Endothelial cell of umbilical vein (primary cell): ENCODE results near the gene CD27. TPM values are rescaled to one million over a fixed set of nuclear protein-coding genes. Genes with fewer than 3 reads are reported as not detected.

Source experiments
- BruUV-seq: library from RNA; stranded (reverse); fragments of 400-500 nt; replicated peaks from 2 replicates; lab custom pipeline; 2021; lab: Mats Ljungman, UMichigan
- CTCF ChIA-PET: fragments of 300-600, 350-600 bp; sonication (Branson Sonifier 250); formaldehyde crosslinking; loops from one replicate; lab custom pipeline; 2021; ENCODE audit warnings: antibody characterized with exemption, inconsistent platforms; lab: Charles Lee
- POLR2A ChIA-PET: fragments of 300-600, 350-600 bp; sonication (Branson Sonifier 250); formaldehyde crosslinking; loops from one replicate; lab custom pipeline; 2021; ENCODE audit warnings: antibody characterized with exemption, inconsistent platforms; lab: Charles Lee
- DNase-seq: peaks from one replicate; pipeline ENCODE4 v3.0.0-alpha.2; 2011; ENCODE audit warnings: low read depth, low spot score
- FAIRE-seq: peaks from 2 replicates; lab custom pipeline; 2011; peaks lifted over from hg19 to GRCh38; lab: Jason Lieb, UNC
- H2AFZ ChIP-seq: 2 replicates; pipeline ENCODE4 v1.6.0; 2012; ENCODE audit warnings: low read depth, low read length, control low read depth, inconsistent platforms
- H3K27ac ChIP-seq: 2 replicates; pipeline ENCODE4 v1.5.1; 2011; ENCODE audit warnings: low read depth, mild to moderate bottlenecking, control low read depth, low read length, moderate library complexity; ENCODE audit not compliant: insufficient read depth
- H3K27me3 ChIP-seq, 2 experiments: 2 replicates each; pipeline versions ENCODE4 v1.6.0 to v1.6.1; 2011; ENCODE audit warnings: low read length in 2 of 2, mixed read lengths in 1 of 2; ENCODE audit not compliant: control insufficient read depth in 2 of 2, insufficient read depth in 2 of 2
- H3K36me3 ChIP-seq, 2 experiments: 2 replicates in 1 of 2; 3 replicates in 1 of 2; pipeline ENCODE4 v1.5.1; 2011; ENCODE audit warnings: low read length in 2 of 2, mild to moderate bottlenecking in 1 of 2, moderate library complexity in 1 of 2; ENCODE audit not compliant: control insufficient read depth in 2 of 2, insufficient read depth in 2 of 2; ENCODE audit errors: extremely low read depth in 1 of 2
- H3K4me1 ChIP-seq: 3 replicates; pipeline ENCODE4 v1.5.1; 2011; ENCODE audit warnings: mild to moderate bottlenecking, low read length; ENCODE audit not compliant: control insufficient read depth, insufficient read depth; ENCODE audit errors: extremely low read depth
- H3K4me2 ChIP-seq: 2 replicates; pipeline ENCODE4 v1.6.1; 2011; ENCODE audit warnings: low read length, control low read depth, mixed read lengths; ENCODE audit not compliant: insufficient read depth
- H3K4me3 ChIP-seq, 3 experiments: fragments of 200-600 bp in 1 of 3; sonication (generic), shearing (Covaris generic) in 1 of 3; replicated peaks in 1 of 3; 2 replicates each; pipeline ENCODE4 v1.5.1; 2011 to 2016; ENCODE audit warnings: control low read depth in 3 of 3, low read length in 3 of 3, mild to moderate bottlenecking in 2 of 3, inconsistent platforms in 1 of 3, low read depth in 1 of 3, moderate library complexity in 1 of 3; ENCODE audit not compliant: insufficient read depth in 1 of 3
- H3K79me2 ChIP-seq: 2 replicates; pipeline ENCODE4 v1.6.0; 2012; ENCODE audit warnings: low read length, inconsistent platforms; ENCODE audit not compliant: control insufficient read depth, insufficient read depth
- H3K9ac ChIP-seq: replicated peaks from 2 replicates; pipeline ENCODE3; 2011; ENCODE audit warnings: low read length, control low read depth; ENCODE audit not compliant: insufficient read depth; ENCODE audit errors: extremely low read depth
- H3K9me1 ChIP-seq: replicated peaks from 3 replicates; pipeline ENCODE4 v1.6.0; 2011; ENCODE audit warnings: mild to moderate bottlenecking, low read length; ENCODE audit not compliant: control insufficient read depth, insufficient read depth; ENCODE audit errors: extremely low read depth
- H3K9me3 ChIP-seq: replicated peaks from 2 replicates; pipeline ENCODE4 v1.5.1; 2012; ENCODE audit warnings: low read length, inconsistent platforms; ENCODE audit not compliant: control insufficient read depth, insufficient read depth
- H4K20me1 ChIP-seq: replicated peaks from 2 replicates; pipeline ENCODE3; 2011; ENCODE audit warnings: mild to moderate bottlenecking, low read length; ENCODE audit not compliant: control insufficient read depth, insufficient read depth; ENCODE audit errors: extremely low read depth
- CTCF ChIP-seq, 2 donors: IDR thresholded peaks; 1 replicate in 1 of 2; 2 replicates in 1 of 2; pipeline ENCODE4 v1.5.1; 2011; ENCODE audit warnings: low read length in 2 of 2, mild to moderate bottlenecking in 2 of 2, moderate library complexity in 2 of 2, control low read depth in 1 of 2, inconsistent platforms in 1 of 2, low read depth in 1 of 2; ENCODE audit not compliant: insufficient read depth in 1 of 2; ENCODE audit errors: extremely low read depth in 1 of 2
- EZH2 ChIP-seq: IDR thresholded peaks from 2 replicates; pipeline ENCODE4 v1.6.1; 2012; ENCODE audit warnings: borderline replicate concordance, low read depth, mild to moderate bottlenecking, moderate library complexity, low read length, inconsistent platforms; ENCODE audit not compliant: severe bottlenecking
- FOS ChIP-seq: IDR thresholded peaks from 2 replicates; pipeline ENCODE4 v1.6.1; 2011; ENCODE audit warnings: mild to moderate bottlenecking, low read length, moderate library complexity, borderline replicate concordance; ENCODE audit not compliant: insufficient read depth
- GATA2 ChIP-seq: IDR thresholded peaks from 2 replicates; pipeline ENCODE4 v1.7.0; 2011; ENCODE audit warnings: low read depth, mild to moderate bottlenecking, moderate library complexity, mixed read lengths, low read length; ENCODE audit not compliant: insufficient read length, insufficient read depth
- JUN ChIP-seq: IDR thresholded peaks from 2 replicates; pipeline ENCODE4 v1.6.1; 2011; ENCODE audit warnings: borderline replicate concordance, low read depth; ENCODE audit not compliant: insufficient read length, insufficient read depth
- MYC ChIP-seq: IDR thresholded peaks from one replicate; pipeline ENCODE4 v1.6.1; 2011; ENCODE audit warnings: mild to moderate bottlenecking, low read depth, low read length
- POLR2A ChIP-seq: IDR thresholded peaks from 2 replicates; pipeline ENCODE4 v1.6.1; 2012; ENCODE audit warnings: low read depth, mild to moderate bottlenecking, control low read depth, low read length
- POLR2AphosphoS5 ChIP-seq: IDR thresholded peaks from 2 replicates; pipeline ENCODE4 v1.6.1; 2012; ENCODE audit warnings: low read depth, mild to moderate bottlenecking, control low read depth, low read length, moderate library complexity; ENCODE audit not compliant: insufficient read depth
- dilution Hi-C: fragments of 300-500 bp; cut with MboI; formaldehyde crosslinking; loops from one replicate; pipeline ENCODE4 v1.15.0; 2019; ENCODE audit warnings: low sequenced_read_pairs; ENCODE audit not compliant: extremely low pct_ligation_motif_present
- intact Hi-C: fragments of 100-400 bp; cut with micrococcal nuclease; formaldehyde crosslinking; loops from one replicate; pipeline ENCODE4 v1.10.0; 2022
- polyA plus RNA-seq, 4 experiments: library from polyadenylated mRNA; depleted of rRNA in 3 of 4; stranded (reverse) in 3 of 4; unstranded in 1 of 4; fragments of >200 nt; gene quantifications; 2 replicates each; pipeline versions ENCODE4 v1.2.1 to v1.2.3, GENCODE V29; 2011 to 2012; ENCODE audit warnings: missing spikeins in 1 of 4
- total RNA-seq: library from RNA; stranded (reverse); gene quantifications from 2 replicates; pipeline ENCODE4 v1.2.3, GENCODE V29; 2021
- TF ChIP-seq, protein P1 (sequence below): IDR thresholded peaks from 2 replicates; pipeline ENCODE4 v1.6.1; 2011; ENCODE audit not compliant: insufficient read depth, insufficient read length

Gene CD27
- total and polyA plus RNA-seq, 2 donors (not counting 3 experiments of a cell fraction or from before 2014, with no cell fraction given) = not detected

GRCh38 chr12:6442836-6443235 lies 1.9 kb upstream of the CD27 start:
- Histone ChIP-seq H3K4me1 (no peaks in the 10 kb centered on the region), H3K4me2 (no peak overlapping the region), H3K36me3 (no peaks in the 10 kb centered on the region), H3K9me1 (no peaks in the 10 kb centered on the region), H3K27ac (no peak overlapping the region), H3K9me3 (no peaks in the 10 kb centered on the region), H4K20me1 (no peaks in the 10 kb centered on the region), H2AFZ (no peak overlapping the region), H3K79me2 (no peaks in the 10 kb centered on the region), H3K4me3 (no peak overlapping the region), H3K27me3 (no peaks in the 10 kb centered on the region), H3K9ac (no peak overlapping the region)
- TF ChIP-seq POLR2A (no peak), GATA2 (no peak), POLR2AphosphoS5 (no peak), EZH2 (no peak), CTCF (IDR thresholded peaks at IDR 0.05; ENCODE audit: extremely low read depth in 1 of 2, insufficient read depth in 1 of 2, low read depth in 1 of 2, low read length in 2 of 2) (no peak), MYC (no peak), JUN (no peak), FOS (no peak)
- TF ChIP-seq, protein P1, sequence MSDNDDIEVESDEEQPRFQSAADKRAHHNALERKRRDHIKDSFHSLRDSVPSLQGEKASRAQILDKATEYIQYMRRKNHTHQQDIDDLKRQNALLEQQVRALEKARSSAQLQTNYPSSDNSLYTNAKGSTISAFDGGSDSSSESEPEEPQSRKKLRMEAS = no peak
- ChIA-PET POLR2A (interaction anchor here (0.5 kb wide), 1 partner anchor 103 kb away, joined by 5 read pairs; no protein-coding TSS in a partner anchor), CTCF (interaction anchor here (0.9 to 1.4 kb wide), 3 partner anchors 8 to 23 kb away, joined by 4 to 5 read pairs (median 4); no protein-coding TSS in a partner anchor)
- intact Hi-C loops (no loop called here), dilution Hi-C loops (no loop called here)
- no peak for FAIRE-seq
- no peak for DNase-seq
- no TSS peak for BruUV-seq
